ENCODE measurements around the gene RASL11B. TPM values are rescaled to one million over a fixed set of nuclear protein-coding genes. Genes with fewer than 3 reads are reported as not detected.

Gene RASL11B
- total RNA-seq, 1 experiment from 2014 or later = not detected

DNA sequence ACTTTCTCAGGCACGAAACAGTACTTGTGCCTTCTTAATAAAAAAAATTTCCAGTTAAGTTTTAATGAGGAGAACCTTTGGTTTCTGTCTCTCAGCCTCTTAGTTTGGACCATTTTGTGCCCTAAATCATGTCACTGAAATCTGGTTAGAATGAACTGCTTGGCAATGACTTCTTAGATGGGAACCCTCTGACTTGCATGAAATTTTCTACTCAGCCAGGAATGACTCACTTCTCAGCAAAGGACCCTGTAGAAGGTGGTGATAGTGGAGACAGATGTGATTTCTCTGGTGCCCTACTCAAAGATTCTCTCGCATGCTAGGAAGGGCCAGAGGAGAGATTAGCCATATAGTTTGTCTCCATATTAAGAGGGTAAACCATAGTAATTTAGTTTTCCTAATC, 50.5 kb downstream of the RASL11B start:
- DNase-seq (ENCODE audit: low spot score) = no peak

DNA sequence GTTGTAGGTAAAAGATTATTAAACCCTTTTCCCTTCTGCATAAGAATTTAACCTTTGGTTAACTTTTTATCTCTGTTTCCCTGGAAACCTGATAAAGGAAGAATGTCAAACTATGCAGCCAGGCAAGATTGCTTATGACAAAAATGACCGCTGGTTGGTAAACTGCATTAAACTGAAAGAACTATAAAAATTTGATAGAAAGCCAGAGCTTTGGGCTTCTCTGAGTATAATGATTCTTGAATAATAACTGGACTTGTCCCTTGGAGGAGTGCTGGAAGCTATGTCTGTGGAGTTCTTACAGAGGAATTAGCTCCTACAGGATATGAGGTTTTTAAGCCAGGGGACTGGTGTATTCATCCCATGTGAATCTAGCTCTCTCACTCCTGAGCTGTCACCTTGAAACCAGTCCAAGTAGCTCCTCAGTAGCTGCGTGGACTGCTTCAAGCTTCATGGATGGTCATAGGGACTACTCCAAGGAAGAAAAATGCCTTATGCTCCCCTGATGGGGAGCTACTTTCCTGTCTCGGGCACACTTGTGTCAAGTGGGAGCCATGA, 52.0 kb downstream of the RASL11B start:
- DNase-seq (ENCODE audit: low spot score) = peak; percentile 83

DNA sequence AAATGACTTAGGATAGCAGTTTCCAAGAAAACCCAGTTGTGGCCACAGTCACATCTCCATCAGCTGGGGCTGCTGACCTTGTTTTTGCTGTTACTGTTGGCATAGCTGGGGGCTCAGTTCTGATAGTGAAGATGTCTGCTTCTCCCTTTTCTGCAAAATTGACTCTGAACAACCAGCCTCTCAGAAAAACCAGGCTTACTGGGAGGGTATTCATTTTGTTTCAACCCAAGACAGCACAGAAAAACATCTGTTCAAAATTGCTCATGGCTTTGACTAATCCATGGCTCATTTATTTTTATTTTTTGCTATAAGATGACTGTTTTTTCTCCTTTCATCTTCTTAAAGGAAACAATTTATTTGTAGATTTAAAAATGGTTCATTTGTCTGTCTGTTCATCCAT, 53.1 kb downstream of the RASL11B start:
- DNase-seq (ENCODE audit: low spot score) = no peak

DNA sequence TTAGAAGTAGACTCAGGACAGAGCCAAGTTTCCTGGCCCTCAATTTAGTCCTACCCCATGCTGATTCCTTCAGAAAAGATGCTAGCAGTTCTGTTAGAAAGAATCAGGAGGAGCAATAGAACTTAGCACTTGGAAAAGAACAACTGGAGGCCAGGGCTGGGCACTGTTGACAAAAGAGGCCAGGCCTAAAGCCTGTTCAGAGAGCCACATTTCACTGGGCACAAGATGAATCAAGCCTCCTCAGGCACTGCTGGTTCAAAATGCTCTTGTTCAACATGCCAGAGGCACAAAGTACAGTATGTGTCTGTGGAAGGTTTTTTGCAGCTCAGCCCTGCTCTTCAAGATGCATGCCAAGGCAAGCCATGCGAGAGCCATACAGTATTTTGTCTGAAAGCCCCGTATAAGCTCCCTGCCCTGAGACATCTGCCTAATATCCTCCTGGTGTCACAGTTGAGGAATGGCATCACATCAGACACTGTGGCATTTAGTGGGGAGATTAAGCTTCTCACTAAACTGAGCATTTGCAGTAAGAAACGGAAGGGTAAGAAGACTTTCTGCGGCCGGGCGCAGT, 53.7 kb downstream of the RASL11B start:
- DNase-seq (ENCODE audit: low spot score) = no peak

Other genes starting within 250 kb of the RASL11B start
- 2.7 and 3.0 TPM in 2 replicates for gene USP46, start 203.0 kb upstream of the RASL11B start, total RNA-seq (2014; rRNA removed; shearing (Covaris generic))
- 2.9 and 4.6 TPM in 2 replicates for gene ERVMER34-1, start 110.9 kb upstream of the RASL11B start, total RNA-seq (2014; rRNA removed; shearing (Covaris generic))